DMS79 treated with DMSO at 0.1 percent for 48 hours (cell line): ENCODE data around the gene SEMG2.

ENCODE experiments used
- DNase-seq: peaks from one replicate; lab custom pipeline; 2025; lab: John Stamatoyannopoulos, UW

The SEMG2 gene

GRCh38 chr20:45230631-45231030 is 9.5 kb downstream of the SEMG2 start:
- no peak for DNase-seq

- DNase-seq = no peak
These were observed 14.8 kb downstream of the SEMG2 start for GRCh38 chr20:45235995-45236394.

- no peak for DNase-seq
These were observed 17.0 kb downstream of the SEMG2 start for GRCh38 chr20:45238139-45238538.

GRCh38 chr20:45246109-45246508 is 24.9 kb downstream of the SEMG2 start:
- no peak for DNase-seq

- peak; percentile 23 for DNase-seq
These were observed 26.7 kb downstream of the SEMG2 start for GRCh38 chr20:45247865-45248264.

- no peak for DNase-seq
These were observed 27.4 kb downstream of the SEMG2 start for GRCh38 chr20:45248609-45249008.

- no peak for DNase-seq
These were observed 30.8 kb downstream of the SEMG2 start for GRCh38 chr20:45251884-45252560.

- no peak for DNase-seq
These were observed 32.1 kb downstream of the SEMG2 start for GRCh38 chr20:45253261-45253660.

- DNase-seq = no peak
These were observed 33.5 kb downstream of the SEMG2 start, which contains the start of gene SLPI for GRCh38 chr20:45254383-45255262. SLPI (minus strand) TSS chr20:45254564; CDS start chr20:45254543, 21 bp downstream.

GRCh38 chr20:45257161-45257560 is 36.0 kb downstream of the SEMG2 start:
- no peak for DNase-seq

- DNase-seq = no peak
These were observed 36.5 kb downstream of the SEMG2 start for GRCh38 chr20:45257711-45258110.

- no peak for DNase-seq
These were observed 37.1 kb downstream of the SEMG2 start for GRCh38 chr20:45258259-45258658.

- DNase-seq = no peak
These were observed 37.5 kb downstream of the SEMG2 start for GRCh38 chr20:45258664-45259063.

- no peak for DNase-seq
These were observed 42.5 kb downstream of the SEMG2 start for GRCh38 chr20:45263556-45264266.

- DNase-seq = no peak
These were observed 45.8 kb downstream of the SEMG2 start for GRCh38 chr20:45266977-45267376.

GRCh38 chr20:45268531-45268930 is 47.4 kb downstream of the SEMG2 start:
- DNase-seq = no peak

GRCh38 chr20:45269056-45269455 is 47.9 kb downstream of the SEMG2 start:
- DNase-seq = no peak

GRCh38 chr20:45269754-45270270 is 48.6 kb downstream of the SEMG2 start:
- DNase-seq = no peak
